Islet precursor cell (in vitro differentiated cells): Measurements from ENCODE around the gene CBFB.
A peak's percentile ranks its signal among the peaks of the same experiment; 100 is the strongest.
"Not testable (repeated sequence)": the region's sequence is repeated elsewhere in the genome, so short reads cannot be mapped to it uniquely, and the experiment has no call there.

Experiments used
- DNase-seq: peaks from one replicate; pipeline ENCODE4 v3.0.0-alpha.2; 2018

Gene CBFB

DNA sequence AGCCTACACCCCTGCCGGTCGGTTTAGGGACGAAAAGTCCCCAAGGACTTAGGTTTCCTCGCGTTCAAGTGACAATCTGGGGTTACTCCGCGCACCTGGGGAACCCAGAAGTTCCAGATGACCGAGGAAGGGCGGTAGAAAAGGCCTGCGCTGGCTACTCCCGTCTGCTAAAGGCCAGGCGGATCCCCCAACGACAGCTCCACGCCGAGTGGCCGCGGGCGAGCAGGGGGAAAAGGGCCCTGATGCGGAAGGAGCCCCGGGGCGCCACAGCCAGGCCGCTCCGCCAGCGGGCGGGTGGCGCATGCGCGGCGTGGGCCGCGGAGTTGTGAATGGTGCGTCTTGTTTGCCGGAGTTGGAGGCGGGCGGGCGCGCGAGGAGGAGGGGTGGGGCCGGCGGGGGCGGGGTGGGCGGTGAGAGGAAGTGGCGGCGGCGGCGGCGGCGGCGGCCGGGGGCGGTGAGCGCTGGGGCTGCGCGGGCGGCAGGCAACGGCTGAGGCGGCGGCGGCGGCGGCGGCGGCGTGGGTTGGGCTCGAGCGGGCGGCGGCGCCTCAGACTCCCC, at the start of gene CBFB:
TSS of gene CBFB (plus strand) at position 454 of the 558 bp plus-strand sequence. CDS start 259 bp downstream, outside the sequence.
- peak; percentile 97 for DNase-seq

DNA sequence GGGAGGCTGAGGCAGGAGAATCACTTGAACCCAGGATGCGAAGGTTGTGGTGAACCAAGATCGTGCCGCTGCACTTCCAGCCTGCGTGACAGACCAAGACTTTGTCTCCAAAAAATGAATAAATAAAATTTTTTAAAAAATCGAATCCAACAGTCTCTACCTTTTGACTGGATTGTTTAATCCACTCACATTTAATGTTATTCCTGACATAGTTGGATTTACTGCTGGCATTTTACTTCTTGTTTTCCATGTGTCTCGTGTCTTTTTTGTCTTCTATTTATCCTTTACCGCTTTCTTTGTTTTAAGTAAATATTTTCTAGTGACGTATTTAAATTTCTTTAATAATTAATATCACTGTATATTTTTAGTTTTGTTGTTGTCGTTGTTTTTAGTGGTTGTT, 45.9 kb upstream of the CBFB start:
- DNase-seq: no peak

DNA sequence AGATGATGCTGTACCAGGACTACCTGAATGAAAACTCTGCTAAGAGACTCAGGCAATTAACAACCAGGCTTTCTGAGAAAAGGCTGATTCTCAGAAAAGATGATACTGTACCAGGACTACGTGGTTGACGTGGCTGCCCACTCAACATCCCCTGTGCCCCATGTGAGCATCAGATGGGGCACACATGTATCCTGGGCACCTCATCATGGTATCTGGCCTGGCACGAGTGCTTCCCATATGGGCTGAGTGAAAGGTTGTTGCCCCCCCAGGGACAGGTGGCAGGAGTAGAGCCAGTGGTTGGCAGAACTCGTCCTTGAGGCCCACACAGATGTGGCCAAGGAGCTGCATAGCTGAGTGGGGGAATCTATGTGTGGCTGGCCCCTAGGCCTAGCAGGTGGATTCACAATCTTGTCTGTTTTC, 44.0 kb upstream of the CBFB start:
- no peak for DNase-seq

DNA sequence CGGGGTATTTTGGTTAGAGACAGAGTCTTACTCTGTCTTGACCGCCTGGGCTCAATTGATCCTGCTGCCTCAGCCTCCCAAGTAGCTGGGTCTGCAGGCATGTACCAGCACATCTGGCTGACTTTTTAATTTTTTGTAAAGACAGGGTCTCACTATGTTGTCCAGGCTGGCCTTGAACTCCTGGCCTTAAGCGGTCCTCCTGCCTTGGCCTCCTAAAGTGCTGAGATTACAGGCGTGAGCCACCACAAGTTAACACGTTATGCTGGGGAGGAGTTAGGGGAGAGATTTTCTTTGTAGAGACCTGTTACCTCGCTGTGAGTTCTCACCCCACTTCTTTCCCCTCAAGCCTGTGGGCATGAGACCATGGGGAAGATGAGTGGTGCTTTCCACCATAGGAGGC, 42.4 kb upstream of the CBFB start:
- no peak for DNase-seq

DNA sequence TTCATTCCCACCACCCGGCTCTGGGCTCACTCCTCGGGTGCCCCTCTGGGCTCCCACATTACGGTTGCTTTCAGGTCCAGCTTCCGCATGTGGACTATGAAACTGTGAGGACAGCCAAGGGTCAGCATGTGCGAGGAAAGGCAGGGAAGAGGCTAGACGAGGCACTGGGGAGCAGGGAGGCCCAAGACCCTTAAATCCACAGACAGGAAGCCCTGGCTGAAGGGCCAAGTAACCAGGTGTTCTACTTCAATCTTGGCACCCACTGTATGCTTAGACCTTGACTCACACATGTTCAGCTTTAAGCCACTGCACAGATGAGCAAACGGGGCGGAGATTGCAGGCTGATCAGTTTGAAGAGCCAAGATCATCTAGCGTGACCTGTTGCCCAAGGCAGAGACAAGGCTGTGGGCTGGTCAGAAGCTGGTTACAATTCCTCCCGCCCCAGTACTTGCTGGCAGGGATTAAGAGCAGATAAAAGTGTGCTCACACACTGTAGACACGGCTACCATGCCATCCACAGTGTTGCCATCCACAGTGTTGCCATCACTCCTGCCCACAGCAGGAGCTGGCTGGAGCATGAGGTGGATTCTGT, 40.7 kb upstream of the CBFB start, which contains the start of gene CES4A:
TSS of gene CES4A (plus strand) at position 393 of the 592 bp plus-strand sequence. CDS start at position 577, 184 bp downstream.
- no peak for DNase-seq

DNA sequence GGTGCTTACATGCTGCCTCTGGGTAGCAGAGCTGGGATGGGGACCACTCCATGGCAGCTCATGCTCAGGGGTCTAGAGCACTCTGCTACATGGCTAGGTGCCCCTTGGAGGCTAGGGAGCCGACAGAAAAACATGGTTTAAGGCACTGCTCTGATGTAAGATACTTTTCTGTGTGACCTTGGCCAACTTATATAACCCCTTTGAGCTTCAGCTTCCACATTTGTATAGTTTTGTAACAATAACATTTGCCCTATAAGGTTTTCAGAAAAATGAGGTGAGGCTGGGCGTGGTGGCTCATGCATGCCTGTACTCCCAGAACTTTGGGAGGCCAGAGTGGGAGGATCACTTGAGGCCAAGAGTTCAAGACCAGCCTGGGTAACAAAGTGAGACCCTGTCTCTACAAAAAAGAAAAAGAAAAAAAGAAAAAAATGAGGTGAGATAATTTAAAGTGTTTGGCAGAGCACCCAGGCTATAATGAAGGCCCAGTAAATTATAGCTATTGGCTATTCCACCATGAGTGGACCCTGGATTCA, 37.3 kb upstream of the CBFB start:
- no peak for DNase-seq

DNA sequence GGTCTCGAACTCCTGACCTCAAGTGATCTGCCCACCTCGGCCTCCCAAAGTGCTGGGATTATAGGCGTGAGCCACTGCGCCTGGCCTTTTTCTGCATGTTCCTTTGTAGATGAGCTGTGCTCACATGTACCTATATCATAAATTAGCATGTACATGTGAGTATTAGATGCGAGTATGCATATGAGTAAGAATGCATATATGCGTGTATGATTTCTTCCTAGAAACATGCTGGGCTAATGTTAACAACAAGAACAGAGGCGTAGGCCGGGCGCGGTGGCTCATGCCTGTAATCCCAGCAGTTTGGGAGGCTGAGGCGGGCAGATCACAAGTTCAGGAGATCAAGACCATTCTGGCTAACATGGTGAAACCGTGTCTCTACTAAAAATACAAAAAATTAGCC, 35.4 kb upstream of the CBFB start:
- not testable (repeated sequence) for DNase-seq

DNA sequence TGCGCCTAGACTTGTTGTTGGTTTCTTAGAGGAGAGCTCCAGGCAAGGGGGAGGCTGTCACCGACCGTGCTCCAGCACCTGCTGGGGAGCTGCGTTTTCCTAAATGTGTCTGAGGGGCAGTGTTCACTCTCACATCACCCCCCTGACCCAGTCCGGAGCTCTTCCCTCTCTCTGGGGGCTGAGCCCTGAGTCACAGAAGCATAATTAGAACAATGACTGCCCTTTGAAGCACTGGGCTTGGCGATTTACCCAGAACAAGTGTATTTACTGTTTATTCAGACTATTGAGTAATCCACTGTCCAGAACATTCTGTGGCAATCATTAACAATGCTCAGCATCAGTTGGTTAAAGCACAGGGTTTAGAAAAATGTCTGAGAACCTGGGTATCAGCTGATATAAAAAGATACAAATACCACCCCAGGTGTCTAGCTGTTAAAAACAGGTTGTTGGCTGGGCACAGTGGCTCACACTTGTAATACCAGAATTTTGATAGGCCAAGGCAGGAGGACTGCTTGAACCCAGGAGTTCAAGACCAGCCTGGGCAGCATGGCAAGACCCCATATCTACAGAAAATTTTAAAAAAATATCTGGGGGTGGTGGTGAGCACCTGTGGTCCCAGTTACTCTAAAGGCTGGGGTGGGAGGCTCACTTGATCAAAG, 32.5 kb upstream of the CBFB start:
- no peak for DNase-seq

DNA sequence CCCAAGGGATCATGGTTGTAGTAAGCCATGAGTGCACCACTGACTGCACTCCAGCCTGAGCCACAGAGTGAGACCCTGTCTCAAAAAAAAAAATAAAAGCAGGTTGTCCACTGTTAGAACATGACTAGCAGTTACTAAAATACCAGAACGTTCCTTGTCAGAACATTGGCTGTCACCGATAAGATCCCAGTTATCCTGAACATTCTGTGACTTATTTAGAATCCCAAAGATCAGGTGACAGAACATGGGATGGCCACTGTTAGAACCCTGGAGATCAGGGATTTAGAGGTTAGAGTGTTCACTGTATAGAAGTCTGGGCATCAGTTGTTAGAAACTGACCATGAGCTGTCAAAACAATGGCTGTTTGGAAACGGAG, 32.0 kb upstream of the CBFB start:
- no peak for DNase-seq

DNA sequence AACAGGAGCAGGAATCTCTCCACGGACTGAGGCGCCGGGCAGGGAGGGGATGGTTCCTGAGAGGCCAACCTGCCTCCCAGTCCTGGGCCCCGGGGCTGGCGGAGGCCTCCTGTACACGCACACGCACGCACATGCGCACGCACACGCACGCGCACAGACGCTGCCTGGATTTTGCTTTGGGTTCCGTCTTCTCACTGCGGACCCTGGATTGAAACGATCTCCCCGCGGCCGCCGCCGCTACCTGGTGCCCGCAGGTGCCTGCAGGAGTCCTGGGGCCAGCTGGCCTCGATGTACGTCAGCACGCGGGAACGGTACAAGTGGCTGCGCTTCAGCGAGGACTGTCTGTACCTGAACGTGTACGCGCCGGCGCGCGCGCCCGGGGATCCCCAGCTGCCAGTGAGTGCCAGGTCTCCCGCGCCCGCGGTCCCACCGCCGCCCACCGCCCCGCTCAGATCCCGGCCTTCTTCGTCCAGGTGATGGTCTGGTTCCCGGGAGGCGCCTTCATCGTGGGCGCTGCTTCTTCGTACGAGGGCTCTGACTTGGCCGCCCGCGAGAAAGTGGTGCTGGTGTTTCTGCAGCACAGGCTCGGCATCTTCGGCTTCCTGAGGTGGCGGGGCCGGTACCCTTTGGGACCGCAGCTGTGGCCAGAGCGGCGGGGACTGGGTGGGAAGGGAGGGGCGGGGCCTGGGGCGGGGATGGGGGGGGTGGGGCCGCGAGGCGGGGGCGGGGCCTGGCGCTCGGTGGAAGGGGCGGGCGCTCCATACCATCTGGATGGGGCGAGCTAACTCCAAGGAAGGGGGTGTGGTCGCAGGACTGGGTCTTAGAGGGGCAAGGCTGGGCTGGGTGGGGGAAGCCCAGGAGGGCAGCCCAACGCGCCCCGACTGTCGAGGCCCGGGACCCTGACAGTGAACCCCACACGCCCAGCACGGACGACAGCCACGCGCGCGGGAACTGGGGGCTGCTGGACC, 28.3 kb upstream of the CBFB start:
- peak; percentile 71 for DNase-seq

DNA sequence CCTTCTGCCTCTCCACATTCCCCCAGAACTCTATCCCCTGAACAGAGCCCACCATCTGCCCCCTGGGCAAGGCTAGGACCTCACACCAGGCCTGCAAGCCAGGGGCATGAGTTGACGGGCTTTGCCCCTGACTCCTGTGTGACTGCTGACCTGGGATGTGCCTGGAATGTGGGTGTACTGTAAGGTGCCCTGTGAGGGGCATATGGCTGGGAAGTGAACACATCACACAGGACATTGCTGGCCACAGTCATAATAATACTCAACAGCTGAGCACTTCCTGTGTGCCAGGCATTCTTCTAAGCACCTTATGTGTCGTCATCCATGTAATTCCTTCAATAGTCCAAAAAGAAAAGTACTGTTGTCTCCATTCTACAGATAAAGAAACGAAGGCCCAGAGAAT, 27.2 kb upstream of the CBFB start:
- no peak for DNase-seq

DNA sequence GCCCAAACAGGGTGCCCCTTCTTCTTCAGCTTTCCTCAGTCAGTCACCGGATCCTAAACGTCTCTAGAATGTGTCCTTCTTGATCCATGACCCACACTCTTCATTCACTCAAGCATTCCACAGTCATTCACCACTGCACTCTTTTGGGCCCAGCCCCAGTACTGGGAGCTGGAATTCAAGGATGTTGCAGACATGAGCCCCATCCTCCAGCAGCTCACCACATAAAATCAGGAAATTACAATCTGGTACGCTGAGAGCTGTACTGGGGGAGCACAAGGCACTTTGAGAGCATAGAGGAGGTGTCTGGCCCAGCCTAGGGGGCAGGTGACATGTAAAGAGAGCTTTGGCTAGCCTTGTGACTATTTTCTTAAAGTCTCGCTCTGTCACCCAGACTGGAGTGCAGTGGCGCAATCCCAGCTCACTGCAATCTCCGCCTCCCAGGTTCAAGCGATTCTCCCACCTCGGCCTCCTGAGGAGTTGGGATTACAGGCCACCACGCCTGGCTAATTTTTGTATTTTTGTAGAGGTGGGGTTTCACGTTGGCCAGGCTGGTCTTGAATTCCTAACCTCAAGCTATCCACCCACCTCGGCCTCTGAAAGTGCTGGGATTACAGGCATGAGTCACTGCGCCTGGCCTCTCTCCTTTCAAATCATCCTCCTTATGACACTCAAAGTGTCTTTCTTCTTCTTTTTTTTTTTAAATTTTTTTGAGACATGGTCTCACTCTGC, 21.9 kb upstream of the CBFB start:
- peak; percentile 85 for DNase-seq

DNA sequence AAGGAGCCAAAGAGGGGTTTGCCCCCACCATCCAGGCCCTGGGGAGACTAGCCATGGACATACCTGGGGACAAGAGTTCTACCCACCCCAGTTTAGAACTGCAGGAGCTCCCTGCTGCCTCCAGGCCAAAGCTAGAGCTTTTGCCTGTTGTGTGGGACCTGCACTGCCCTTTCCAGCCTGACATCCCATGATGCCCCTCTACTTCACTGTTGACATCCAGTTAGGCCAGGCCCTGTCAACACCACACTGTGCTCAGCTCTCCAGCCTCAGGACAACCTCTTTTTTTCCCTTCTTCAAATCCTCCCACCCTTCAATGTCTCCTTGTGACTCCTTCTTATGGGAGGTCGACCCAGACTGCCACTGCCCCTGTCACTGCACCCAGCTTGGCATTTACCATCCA, 19.8 kb upstream of the CBFB start:
- DNase-seq: no peak

DNA sequence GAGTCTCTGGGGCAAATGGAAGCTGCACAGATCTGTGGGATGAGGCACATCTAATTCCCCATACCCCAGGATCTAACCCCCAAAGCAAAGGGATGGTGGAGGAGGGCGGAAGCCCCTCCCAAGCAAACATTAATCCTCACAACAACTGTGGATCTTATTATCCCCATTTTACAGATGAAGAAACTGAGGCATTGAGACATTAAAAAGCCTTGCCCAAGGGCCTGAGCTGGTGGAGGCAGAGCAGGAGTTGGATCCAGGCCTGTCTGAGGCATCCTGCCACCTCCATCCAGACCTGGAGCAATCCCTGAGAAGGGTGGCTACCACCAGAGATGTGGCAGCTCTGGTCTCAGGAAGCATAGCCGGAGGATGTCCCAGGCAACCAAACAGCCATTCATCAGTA, 17.7 kb upstream of the CBFB start:
- no peak for DNase-seq

DNA sequence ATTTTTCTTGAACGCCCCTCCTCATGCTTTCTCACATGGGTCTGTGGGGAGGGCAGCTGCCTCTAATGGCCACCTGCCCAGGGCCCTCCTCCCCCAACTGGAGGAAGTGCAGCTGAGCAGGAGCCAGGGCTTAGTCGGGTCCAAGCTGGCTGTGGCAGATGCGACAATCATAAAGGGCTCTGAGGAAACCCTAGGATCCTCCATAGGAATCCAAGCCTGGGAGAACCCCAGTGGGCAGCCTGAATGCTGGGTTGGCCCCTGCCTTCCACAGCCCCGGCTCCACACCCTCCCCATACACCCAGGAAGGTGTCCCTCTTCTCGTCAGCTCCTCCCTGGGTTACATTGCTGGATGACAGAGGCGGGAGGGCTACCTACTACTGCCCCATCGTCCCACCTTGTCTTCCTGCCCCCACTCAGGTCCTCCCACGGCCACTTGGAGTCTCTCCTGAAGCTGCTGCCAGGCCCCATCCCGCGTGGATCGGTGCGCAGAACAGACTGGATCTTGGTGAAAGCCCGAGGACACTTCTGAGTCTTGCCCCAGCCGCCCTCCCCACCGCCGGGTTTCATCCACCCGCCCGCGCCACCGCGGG, 15.6 kb upstream of the CBFB start:
- DNase-seq: no peak

DNA sequence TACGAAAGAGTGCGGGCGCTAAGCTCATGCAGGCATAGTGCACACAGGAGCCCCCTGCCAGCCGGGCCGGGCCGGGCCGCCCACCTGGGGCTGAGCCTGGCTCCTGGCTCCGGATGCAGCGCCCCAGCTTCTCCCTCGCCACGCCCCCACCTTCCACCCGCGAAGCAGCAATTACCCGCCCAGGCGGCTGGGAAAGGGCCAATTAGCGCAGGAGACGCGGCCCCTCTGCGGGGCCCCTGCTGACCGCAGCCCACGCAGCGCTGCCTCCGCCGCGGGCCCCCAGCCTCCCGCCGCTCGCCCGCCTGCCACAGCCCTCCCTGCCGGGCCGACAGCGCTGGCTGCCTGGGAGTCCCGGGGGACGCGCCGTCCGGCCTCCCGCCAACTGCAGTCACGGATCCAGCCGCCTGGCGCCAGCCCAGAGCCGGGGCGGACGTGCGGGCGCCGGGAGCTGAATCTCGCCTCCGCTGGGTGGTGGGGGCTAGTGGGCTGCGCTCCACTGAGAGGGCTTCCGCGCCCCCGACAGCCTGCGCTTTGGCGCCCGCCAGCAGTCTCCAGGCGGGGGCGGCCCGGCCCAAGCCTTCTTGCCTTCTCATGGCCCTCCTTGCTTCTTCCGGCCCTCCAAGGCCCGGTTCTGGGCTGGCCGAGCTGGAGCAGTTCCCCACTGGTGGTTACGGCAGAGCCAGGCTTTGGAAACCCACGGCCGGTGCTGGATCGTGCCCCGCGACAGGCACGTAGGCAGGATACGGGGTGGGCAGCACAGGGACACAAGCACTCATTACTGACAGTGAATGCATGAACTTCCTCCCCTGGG, 14.9 kb upstream of the CBFB start:
- peak; percentile 86 for DNase-seq

DNA sequence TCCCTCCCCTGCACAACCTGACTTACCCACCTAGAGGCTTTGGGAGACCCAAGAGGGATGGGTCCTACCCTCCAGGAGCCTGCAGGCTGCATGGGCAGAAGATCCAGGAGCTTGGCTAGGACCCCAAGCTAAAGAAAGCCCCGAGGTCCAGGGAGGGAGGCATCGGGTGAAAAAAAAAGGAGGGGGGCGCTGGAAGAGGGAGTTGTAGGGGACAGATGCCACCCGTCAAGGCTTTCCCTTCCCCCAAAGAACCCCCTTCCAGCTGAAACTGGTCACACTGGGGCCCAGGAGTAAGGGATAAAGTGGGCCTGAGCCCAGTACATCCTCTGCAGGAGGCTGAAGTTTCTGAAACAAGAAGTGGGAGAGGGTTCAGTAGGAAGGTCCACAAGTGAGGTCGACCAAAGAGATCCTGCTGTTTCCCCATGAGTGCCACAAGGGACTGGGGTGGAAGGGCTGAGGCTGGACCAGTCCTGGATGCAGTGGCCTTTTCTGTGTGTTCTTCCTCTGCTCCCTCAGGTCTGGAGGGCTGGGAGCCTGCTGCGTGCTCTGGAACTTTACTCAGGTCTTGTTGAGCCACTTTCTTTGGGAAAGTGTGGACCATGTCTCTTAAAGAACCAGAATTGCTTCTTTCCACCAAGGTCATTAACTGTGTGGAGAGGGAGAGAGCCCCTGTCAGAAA, 14.2 kb upstream of the CBFB start:
- DNase-seq: peak; percentile 50

DNA sequence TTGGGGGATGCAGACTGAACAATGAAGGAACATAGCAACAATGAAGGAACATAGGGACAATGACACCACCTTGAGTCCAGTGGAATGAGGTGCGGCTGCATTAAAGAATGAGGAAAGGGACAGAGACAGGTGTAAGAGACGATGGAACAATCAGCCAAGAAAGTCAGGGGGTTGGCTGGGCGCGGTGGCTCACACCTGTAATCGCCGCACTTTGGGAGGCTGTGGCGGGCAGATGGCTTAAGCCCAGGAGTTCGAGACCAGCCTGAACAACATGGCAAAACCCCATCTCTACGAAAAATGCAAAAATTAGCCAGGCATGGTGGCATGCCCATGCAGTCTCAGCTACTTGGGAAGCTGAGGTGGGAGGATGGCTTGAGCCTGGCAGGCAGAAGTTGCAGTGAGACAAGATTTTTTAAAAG, 13.6 kb upstream of the CBFB start:
- peak; percentile 45 for DNase-seq

DNA sequence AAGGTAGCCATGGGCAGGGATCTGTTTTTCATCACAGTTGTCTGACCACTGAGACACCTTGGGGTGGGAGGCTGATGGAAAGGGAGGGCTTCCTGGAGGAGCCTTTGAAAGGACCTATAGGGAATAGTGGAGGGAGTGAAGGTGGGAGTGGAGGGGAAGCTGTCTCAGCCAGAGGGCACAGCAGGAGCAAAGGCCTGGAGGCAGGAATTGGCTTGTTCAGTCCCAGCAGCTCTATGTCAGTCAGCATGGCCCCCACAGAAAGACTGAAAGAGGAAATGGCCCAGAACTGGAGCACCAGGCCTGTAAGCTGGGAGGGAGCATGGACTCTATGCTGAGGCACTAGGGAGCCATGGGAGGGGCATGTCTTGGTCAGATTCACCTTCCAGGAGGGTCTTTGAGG, 12.8 kb upstream of the CBFB start:
- DNase-seq: peak; percentile 66

DNA sequence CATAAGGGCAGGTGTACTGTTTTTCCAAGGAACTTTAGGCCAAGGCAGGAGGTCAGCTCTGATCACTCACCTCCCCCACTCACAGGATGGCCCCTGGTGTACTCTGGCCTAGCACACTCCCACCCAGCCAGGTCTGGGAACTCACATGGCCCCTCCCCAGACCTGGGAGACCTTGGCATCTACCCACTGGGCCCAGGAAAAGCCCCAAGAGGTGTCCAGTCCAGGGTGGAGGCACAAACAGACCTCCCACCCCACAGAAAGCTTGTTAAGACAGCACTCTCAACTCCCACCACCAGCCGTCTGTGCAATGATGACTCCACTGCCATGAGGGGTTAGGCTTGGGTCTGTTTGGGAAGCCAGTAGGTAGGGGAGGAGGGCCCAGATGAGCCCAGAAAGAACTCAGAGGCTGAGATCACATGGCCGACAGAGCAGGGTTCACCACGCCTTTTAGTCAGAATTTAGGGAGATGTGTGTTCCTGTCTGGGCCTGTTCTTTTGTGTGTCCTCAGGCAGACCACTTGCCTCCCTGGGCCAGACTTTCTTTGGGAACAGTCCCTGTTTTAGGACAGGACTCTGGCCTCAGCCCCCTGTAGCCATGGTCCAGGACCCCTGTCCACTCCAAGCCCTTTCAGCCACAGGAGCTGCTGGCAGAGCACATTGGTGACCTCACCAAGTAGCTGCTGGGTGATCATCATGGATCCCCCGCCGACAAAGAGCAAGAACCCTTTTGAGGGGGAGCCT, 12.1 kb upstream of the CBFB start:
- peak; percentile 49 for DNase-seq
